HL-60 (cell line): ENCODE data around the gene AFDN.

Experiments
- DNase-seq, 2 experiments: peaks; one replicate each; pipeline ENCODE4 v3.0.0-alpha.2; 2010 to 2020; ENCODE audit warnings: low read depth in 1 of 2, low spot score in 1 of 2
- H3K27ac ChIP-seq: fragments of 250-450 bp; sonication (Bioruptor Pico); replicated peaks from 2 replicates; pipeline ENCODE4 v1.5.1; 2020; ENCODE audit warnings: mild to moderate bottlenecking, moderate library complexity
- H3K27me3 ChIP-seq: fragments of 250-450 bp; sonication (Bioruptor Pico); 2 replicates; pipeline ENCODE4 v1.5.1; 2021; ENCODE audit warnings: mild to moderate bottlenecking, moderate library complexity; ENCODE audit not compliant: insufficient read depth, poor library complexity, severe bottlenecking
- H3K4me3 ChIP-seq: replicated peaks from 2 replicates; pipeline ENCODE4 v1.5.1; 2011; ENCODE audit warnings: mild to moderate bottlenecking, control low read depth, low read length; ENCODE audit not compliant: insufficient read depth
- GABPA ChIP-seq: IDR thresholded peaks from 2 replicates; pipeline ENCODE4 v1.6.1; 2012; ENCODE audit warnings: low read depth
- POLR2AphosphoS5 ChIP-seq: IDR thresholded peaks from 2 replicates; pipeline ENCODE4 v1.6.1; 2012; ENCODE audit warnings: low read depth
- REST ChIP-seq: IDR thresholded peaks from 2 replicates; pipeline ENCODE4 v1.6.1; 2012; ENCODE audit warnings: low read depth; ENCODE audit not compliant: insufficient replicate concordance
- SPI1 ChIP-seq: IDR thresholded peaks from 2 replicates; pipeline ENCODE4 v1.6.1; 2012; ENCODE audit warnings: low read depth, mild to moderate bottlenecking, borderline replicate concordance
- TF ChIP-seq, protein P1 (sequence below): IDR thresholded peaks from one replicate; pipeline ENCODE4 v1.5.1; 2011; ENCODE audit warnings: low read length, control low read depth, inconsistent platforms; ENCODE audit not compliant: insufficient read depth

AFDN gene

GRCh38 chr6:167990016-167990945, 163.6 kb downstream of the AFDN start:
- DNase-seq: no peak
- Histone ChIP-seq H3K27ac (no peak overlapping the region), H3K4me3 (no peak overlapping the region), H3K27me3 (no peaks in the 10 kb centered on the region)
- TF ChIP-seq REST: no peak
- TF ChIP-seq, protein P1, sequence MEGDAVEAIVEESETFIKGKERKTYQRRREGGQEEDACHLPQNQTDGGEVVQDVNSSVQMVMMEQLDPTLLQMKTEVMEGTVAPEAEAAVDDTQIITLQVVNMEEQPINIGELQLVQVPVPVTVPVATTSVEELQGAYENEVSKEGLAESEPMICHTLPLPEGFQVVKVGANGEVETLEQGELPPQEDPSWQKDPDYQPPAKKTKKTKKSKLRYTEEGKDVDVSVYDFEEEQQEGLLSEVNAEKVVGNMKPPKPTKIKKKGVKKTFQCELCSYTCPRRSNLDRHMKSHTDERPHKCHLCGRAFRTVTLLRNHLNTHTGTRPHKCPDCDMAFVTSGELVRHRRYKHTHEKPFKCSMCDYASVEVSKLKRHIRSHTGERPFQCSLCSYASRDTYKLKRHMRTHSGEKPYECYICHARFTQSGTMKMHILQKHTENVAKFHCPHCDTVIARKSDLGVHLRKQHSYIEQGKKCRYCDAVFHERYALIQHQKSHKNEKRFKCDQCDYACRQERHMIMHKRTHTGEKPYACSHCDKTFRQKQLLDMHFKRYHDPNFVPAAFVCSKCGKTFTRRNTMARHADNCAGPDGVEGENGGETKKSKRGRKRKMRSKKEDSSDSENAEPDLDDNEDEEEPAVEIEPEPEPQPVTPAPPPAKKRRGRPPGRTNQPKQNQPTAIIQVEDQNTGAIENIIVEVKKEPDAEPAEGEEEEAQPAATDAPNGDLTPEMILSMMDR: no peak
- TF ChIP-seq GABPA: no peak
- no peak for TF ChIP-seq POLR2AphosphoS5
- no peak for TF ChIP-seq SPI1

GRCh38 chr6:167993169-167993568, 166.5 kb downstream of the AFDN start:
- Histone ChIP-seq H3K27me3 (no peaks in the 10 kb centered on the region), H3K4me3 (no peak overlapping the region), H3K27ac (no peak overlapping the region)
- TF ChIP-seq POLR2AphosphoS5 (no peak), GABPA (no peak), REST (no peak), SPI1 (no peak)
- TF ChIP-seq, protein P1: no peak
- DNase-seq: no peak

DNA sequence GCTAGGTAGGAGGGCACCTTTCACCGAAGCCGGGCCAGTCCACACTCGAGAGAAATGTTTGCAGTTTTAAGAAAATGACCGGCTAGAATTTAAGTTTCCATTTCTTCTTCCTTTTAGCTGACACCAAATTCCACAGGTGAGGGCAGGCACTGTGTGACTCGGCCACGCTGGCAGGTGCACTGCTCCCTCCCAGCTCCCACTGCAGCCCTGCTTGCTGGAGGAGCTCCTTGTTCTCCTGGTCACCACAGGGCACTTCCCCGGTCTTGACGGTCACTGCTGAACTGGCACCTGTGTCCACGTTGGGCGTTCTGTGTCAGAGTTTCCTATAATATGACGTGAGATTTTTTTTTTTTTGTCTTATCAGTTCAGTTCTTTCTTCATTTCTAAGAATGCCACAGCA, 167.1 kb downstream of the AFDN start:
- no peak overlapping the region for H3K27ac ChIP-seq
- no peak for TF ChIP-seq POLR2AphosphoS5
- no peak for TF ChIP-seq GABPA
- TF ChIP-seq, protein P1: no peak
- DNase-seq: no peak
- no peaks in the 10 kb centered on the region for H3K27me3 ChIP-seq
- H3K4me3 ChIP-seq: no peak overlapping the region
